Tibial artery (tissue), 4 donors: Measurements from ENCODE around the gene OR8D2.

Experiments used
- DNase-seq, 2 donors: peaks; one replicate each; pipeline ENCODE4 v3.0.0-alpha.2; 2019
- H3K27ac ChIP-seq, 2 donors: fragments of 200-600 bp; sonication (generic) in 1 of 2; 1 replicate in 1 of 2; 2 replicates in 1 of 2; pipeline ENCODE4 v1.5.1; 2018 to 2019; ENCODE audit warnings: mild to moderate bottlenecking in 1 of 2
- H3K27me3 ChIP-seq, 2 donors: fragments of 200-600 bp; sonication (generic) in 1 of 2; one replicate each; pipeline versions ENCODE4 v1.5.1 to v1.6.0; 2016 to 2019
- H3K36me3 ChIP-seq, 3 donors: fragments of 200-600 bp; sonication (generic) in 2 of 3; one replicate each; pipeline ENCODE4 v1.5.1; 2016 to 2019; ENCODE audit warnings: mild to moderate bottlenecking in 2 of 3
- H3K4me1 ChIP-seq, 4 donors: fragments of 200-600 bp; sonication (generic) in 2 of 4; 1 replicate in 3 of 4; 2 replicates in 1 of 4; pipeline ENCODE4 v1.5.1; 2016 to 2019
- H3K4me3 ChIP-seq, 2 donors: fragments of 200-600 bp; sonication (generic) in 1 of 2; 1 replicate in 1 of 2; 2 replicates in 1 of 2; pipeline ENCODE4 v1.5.1; 2018 to 2019; ENCODE audit warnings: mild to moderate bottlenecking in 2 of 2
- H3K9me3 ChIP-seq, 3 donors: fragments of 200-600 bp; sonication (generic) in 1 of 3; one replicate each; pipeline ENCODE4 v1.5.1; 2016 to 2019
- CTCF ChIP-seq, 2 experiments: fragments of 200-600 bp in 1 of 2; fragments of 450-650 bp in 1 of 2; IDR thresholded peaks; one replicate each; pipeline ENCODE4 v1.5.1; 2017 to 2019; ENCODE audit warnings: antibody characterized with exemption in 2 of 2, mild to moderate bottlenecking in 1 of 2, moderate library complexity in 1 of 2
- intact Hi-C: fragments of 100-400 bp; cut with DNase I; formaldehyde crosslinking; loops from one replicate; pipeline ENCODE4 v1.15.0; 2023; ENCODE audit warnings: low total_unique reads

The OR8D2 gene

GRCh38 chr11:124315052-124315451, 4.9 kb downstream of the OR8D2 start:
- no peaks in the 10 kb centered on the region for H3K9me3 ChIP-seq
- no peaks in the 10 kb centered on the region for H3K36me3 ChIP-seq
- H3K4me3 ChIP-seq, result no peak overlapping the region
- H3K27me3 ChIP-seq, result peaks cover 0 to 2% of the 10 kb centered on the region in 2 donors
- H3K4me1 ChIP-seq, result no peaks in the 10 kb centered on the region
- no peak for TF ChIP-seq CTCF (IDR thresholded peaks at IDR 0.05)
- no peak for DNase-seq
- H3K27ac ChIP-seq, result no peak overlapping the region
- intact Hi-C loops, result no loop called here

GRCh38 chr11:124313849-124314248, 6.1 kb downstream of the OR8D2 start, which contains the start of gene OR8D1:
TSS of gene OR8D1 (minus strand) at chr11:124313949. CDS start at chr11:124310766, 3,183 bp downstream.
- TF ChIP-seq CTCF (IDR thresholded peaks at IDR 0.05), result no peak
- DNase-seq, result no peak
- intact Hi-C loops, result no loop called here
- Histone ChIP-seq H3K9me3 (no peaks in the 10 kb centered on the region), H3K27me3 (no peaks in the 10 kb centered on the region), H3K36me3 (no peaks in the 10 kb centered on the region), H3K4me3 (no peak within 1 kb of the TSS), H3K4me1 (no peaks in the 10 kb centered on the region), H3K27ac (no peak within 1 kb of the TSS)

DNA sequence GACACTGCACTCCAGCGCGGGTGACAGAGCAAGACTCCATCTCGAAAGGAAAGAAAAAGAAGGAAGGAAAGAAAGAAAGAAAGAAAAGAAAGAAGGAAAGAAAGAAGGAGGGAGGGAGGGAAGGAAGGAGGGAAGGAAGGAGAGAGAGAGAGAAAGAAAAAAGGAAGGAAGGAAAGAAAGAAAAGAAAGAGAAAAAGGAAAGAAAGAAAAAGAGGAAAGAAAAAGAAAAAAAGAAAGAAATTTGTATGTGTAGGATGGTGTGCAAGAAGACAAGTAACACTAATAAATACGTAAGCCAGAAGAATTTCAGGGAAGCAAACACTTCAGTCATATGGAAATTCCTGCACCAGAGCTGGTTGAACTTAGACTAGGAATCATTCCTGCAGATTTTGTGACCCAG, 6.9 kb downstream of the OR8D2 start:
- H3K4me1 ChIP-seq, result no peaks in the 10 kb centered on the region
- no peak for DNase-seq
- H3K27me3 ChIP-seq, result no peaks in the 10 kb centered on the region
- TF ChIP-seq CTCF (IDR thresholded peaks at IDR 0.05), result no peak
- no peak overlapping the region for H3K27ac ChIP-seq
- intact Hi-C loops, result no loop called here
- no peaks in the 10 kb centered on the region for H3K36me3 ChIP-seq
- H3K9me3 ChIP-seq, result no peaks in the 10 kb centered on the region
- no peak overlapping the region for H3K4me3 ChIP-seq

DNA sequence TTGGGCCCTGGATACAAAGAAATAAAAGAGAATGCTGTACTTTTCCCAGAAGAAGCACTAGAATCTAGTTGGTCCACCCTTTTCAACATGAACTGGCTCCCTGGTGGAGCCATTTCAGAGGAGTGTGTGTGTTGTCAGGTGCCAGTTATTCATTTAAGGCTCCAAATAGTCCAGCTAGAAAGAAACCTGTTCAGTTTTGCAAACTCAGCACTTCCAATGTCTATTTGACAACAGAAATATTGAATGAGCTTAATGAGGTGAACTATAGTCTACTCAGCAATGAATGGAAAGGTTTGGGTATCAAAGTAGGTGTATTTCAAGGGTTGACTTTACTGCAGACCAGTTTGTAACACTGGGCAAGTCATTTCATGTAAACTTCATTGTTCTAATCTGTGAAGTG, 8.3 kb downstream of the OR8D2 start:
- Histone ChIP-seq H3K36me3 (no peaks in the 10 kb centered on the region), H3K27me3 (no peaks in the 10 kb centered on the region), H3K4me3 (no peak overlapping the region), H3K4me1 (no peaks in the 10 kb centered on the region), H3K27ac (no peak overlapping the region), H3K9me3 (no peaks in the 10 kb centered on the region)
- DNase-seq, result no peak
- intact Hi-C loops, result no loop called here
- TF ChIP-seq CTCF (IDR thresholded peaks at IDR 0.05), result no peak

DNA sequence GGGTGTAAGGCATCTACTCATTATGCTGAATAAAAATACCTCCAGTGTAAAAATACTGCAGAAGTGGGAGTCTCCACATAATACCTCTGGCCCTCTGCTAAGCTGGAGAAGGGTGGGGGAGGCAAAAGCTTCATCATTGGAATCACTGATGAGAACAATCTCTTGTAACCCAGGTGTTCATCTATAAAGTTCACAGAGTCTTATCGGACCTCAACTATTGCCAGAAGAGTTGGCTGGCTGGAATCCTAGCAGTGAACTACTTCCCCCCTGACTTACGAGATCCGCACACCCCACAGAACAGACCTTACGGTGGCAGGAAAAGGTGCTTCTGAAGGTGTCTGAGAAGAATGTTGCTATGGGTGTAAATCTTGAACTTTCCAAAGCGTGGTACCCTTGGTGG, 8.7 kb downstream of the OR8D2 start:
- H3K27me3 ChIP-seq, result no peaks in the 10 kb centered on the region
- H3K4me3 ChIP-seq, result no peak overlapping the region
- TF ChIP-seq CTCF (IDR thresholded peaks at IDR 0.05), result no peak
- H3K36me3 ChIP-seq, result no peaks in the 10 kb centered on the region
- intact Hi-C loops, result no loop called here
- no peak overlapping the region for H3K27ac ChIP-seq
- H3K9me3 ChIP-seq, result no peaks in the 10 kb centered on the region
- no peak for DNase-seq
- no peaks in the 10 kb centered on the region for H3K4me1 ChIP-seq

DNA sequence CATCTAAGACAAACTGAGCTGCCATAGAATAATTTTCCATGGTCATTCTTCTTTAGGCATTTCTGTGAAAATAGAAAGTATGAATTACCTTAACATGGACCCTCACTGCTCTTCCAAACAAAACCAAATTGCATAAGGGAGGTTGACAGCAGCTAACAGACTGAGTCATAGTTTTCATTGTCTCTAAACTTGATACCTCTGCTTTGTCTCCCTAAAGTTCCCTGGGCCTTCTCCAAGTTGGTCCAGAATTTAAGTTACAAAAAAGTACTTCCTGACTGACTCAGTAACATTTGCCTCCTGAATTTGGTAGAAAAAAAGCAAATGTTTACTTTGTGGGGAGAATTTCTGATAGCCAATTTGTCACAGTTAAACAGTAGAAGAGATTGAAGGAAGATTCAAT, 9.3 kb downstream of the OR8D2 start:
- Histone ChIP-seq H3K4me1 (no peaks in the 10 kb centered on the region), H3K4me3 (no peak overlapping the region), H3K27ac (no peak overlapping the region), H3K9me3 (no peaks in the 10 kb centered on the region), H3K36me3 (no peaks in the 10 kb centered on the region), H3K27me3 (no peaks in the 10 kb centered on the region)
- TF ChIP-seq CTCF (IDR thresholded peaks at IDR 0.05), result no peak
- DNase-seq, result no peak
- intact Hi-C loops, result no loop called here
